GM19328 (cell line): ENCODE measurements around the gene CORIN.
A peak's percentile ranks its signal among the peaks of the same experiment; 100 is the strongest.

Experiments
- ATAC-seq: cut with Tn5 transposase; IDR thresholded peaks from one replicate; pipeline ENCODE4 v1.9.1; 2021; ENCODE audit warnings: mild to moderate bottlenecking, moderate library complexity; ENCODE audit not compliant: unreplicated experiment

Gene CORIN, protein sequence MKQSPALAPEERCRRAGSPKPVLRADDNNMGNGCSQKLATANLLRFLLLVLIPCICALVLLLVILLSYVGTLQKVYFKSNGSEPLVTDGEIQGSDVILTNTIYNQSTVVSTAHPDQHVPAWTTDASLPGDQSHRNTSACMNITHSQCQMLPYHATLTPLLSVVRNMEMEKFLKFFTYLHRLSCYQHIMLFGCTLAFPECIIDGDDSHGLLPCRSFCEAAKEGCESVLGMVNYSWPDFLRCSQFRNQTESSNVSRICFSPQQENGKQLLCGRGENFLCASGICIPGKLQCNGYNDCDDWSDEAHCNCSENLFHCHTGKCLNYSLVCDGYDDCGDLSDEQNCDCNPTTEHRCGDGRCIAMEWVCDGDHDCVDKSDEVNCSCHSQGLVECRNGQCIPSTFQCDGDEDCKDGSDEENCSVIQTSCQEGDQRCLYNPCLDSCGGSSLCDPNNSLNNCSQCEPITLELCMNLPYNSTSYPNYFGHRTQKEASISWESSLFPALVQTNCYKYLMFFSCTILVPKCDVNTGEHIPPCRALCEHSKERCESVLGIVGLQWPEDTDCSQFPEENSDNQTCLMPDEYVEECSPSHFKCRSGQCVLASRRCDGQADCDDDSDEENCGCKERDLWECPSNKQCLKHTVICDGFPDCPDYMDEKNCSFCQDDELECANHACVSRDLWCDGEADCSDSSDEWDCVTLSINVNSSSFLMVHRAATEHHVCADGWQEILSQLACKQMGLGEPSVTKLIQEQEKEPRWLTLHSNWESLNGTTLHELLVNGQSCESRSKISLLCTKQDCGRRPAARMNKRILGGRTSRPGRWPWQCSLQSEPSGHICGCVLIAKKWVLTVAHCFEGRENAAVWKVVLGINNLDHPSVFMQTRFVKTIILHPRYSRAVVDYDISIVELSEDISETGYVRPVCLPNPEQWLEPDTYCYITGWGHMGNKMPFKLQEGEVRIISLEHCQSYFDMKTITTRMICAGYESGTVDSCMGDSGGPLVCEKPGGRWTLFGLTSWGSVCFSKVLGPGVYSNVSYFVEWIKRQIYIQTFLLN

DNA sequence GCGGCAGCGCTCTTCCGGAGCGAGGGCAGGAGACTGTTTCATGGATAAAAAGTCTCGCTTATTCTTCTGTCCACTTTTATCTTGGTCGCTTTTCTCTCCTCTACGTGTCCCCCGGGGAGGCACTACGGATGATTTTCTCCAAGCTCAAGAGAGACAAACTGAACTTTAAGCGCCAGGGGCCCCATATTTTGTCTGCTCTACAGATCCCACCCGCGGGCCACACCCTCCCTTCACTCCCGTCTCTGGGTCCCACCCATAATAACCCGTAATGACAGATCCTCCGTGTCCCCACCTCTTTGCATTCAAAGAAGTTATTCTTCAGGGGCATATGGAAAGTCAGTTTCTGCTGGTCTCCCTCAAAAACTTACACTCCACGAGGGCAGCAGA lies at the start of gene CORIN:
CORIN (minus strand) TSS at position 160 of the 387 bp plus-strand sequence; CDS start at position 42, 118 bp downstream.
- ATAC-seq = no peak

DNA sequence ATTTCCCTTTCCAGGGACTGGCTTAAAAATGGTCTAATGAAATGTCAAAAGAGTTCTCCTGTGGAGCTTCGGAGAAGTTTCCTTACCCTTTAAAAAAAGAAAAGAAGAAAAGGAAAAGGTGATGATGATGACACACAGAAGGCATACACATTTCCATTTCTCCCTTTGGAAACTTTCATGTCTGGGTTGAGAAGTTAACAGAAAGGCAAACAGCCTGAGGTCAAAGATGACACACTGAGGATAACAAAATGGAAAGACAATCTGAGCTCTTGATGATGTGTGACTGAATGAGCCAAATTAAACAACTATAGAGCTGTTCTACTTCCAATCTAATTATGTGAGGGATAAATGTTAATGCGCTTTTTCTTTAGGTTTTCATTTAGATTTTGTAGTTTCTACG lies 44.4 kb upstream of the CORIN start:
- no peak for ATAC-seq

DNA sequence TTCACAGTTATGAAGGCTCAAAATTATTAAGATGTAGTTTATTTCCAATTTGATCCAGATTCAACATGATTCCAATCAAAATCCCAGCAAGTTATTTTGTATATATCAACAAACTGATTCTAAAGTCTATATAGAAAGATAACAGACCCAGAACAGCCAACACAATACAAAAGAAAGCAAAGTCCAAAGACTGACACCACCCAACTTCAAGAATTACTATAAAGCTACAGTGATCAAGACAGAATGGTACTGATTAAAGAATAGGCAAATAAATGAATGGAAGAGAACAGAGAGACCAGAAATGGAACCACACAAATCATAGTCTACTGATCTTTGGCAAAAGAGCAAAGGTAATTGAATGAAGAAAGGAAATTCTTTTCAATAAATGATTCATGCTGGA lies 41.6 kb upstream of the CORIN start:
- ATAC-seq = no peak

DNA sequence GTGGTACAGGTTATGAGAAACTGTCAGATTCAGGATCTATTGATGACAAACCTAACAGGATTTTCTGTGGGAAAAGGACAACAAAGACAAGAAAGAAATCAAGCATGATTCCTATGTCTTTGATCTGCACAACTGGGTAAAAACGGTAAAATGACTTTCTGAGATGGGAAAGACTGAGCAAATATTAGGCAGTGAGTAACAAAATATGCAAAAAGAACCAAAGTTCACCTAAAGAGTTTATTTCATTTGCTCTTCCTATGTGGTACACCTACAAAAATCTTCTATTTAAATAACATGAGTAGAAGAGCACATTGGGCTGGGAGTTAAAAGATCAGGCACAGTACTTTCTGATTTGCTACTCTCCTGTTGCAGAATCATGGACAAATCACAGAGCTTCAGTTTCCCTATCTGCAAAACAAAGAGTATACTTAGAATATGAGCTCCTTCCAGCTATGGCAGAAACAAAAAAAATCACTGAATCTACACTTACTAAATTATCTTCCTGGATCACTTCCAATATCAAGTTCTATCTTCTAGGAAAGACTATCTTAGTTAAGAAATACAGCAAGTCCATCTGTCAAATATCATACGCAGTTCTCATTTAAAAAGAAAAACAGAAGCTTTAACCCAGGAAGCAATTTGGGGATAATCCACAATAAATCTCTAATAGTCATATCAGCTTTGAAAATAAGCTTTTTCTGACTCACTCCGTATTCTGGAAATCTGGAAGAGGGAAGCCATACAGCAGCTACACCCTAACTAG lies 39.1 kb upstream of the CORIN start:
- ATAC-seq = no peak

DNA sequence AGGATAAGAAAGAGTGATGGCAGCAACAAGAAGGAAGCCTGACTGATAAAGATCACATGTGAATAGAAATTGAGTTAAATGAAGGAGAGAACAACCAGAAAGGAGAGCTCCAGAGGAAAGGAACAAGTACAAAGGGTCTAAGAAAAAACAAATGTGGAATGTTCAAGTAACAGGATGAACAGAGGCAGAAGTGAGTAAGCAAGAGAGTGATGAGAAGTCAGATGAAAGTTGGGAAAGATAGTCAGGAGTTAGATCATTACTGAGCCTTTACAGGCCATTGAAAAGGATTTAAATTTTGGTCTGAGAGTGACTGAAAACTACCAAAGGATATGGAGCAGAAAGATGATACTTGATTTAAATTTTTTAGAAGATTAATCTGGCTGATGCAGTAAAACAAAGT lies 38.4 kb upstream of the CORIN start:
- no peak for ATAC-seq

DNA sequence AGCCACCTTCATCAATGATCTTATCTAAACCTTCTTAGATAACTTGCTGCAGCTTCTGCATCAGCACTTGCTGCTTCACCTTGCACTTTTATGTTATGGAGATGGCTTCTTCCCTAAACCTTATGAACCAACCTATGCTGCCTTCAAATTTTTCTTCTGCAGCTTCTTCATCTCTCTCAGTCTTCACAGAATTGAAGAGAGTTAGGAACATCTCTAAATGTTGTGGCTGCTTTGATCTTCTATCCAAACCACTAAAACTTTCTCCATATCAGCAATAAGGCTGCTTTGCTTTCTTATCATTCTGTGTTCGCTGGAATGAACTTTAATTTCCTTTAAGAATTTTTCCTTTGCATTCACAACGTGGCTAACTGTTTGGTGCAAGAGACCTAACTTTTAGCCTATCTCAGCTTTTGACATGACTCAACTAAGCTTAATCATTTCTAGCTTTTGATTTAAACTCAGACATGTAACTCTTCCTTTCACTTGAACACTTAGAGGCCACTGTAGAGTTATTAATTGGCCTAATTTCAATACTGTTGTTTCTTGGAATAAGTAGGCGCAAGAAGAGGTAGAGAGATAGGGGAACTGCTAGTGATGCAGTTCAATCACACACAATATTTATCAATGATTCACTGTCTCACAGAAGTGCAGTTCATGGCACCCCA lies 36.1 kb upstream of the CORIN start:
- ATAC-seq = no peak

DNA sequence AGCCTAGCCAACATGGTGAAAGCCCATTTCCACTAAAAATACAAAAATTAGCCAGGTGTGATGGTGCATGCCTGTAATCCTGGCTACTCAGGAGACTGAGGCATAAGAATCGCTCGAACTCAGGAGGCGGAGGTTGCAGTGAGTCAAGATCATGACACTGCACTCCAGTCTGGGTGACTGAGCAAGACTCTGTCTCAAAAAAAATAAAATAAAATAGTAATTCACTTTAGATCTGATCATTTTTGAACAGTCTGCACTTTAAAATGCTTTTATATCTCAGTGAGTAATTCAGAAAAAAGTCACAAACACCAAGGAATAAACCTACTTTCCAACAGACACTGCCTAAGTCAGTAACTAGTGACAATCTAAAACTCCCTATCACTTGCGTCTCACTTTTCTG lies 25.6 kb upstream of the CORIN start:
- no peak for ATAC-seq

DNA sequence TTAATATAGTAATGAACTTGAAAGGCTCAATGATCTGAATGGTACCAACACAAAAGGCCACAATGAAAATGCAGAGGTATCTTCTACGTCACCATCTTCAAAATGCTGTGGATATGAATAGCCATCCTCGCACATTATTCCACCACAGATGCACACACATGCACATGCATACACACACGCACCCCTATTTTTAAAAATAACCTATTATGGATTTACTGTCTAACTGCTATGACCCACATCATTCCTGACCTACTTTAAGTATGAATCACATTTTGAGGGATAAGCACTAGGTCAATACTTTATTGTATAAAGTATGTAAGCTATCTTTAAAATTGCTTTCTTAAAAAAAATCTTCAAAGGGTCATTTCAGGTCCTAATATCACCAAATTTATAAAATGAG lies 24.4 kb upstream of the CORIN start:
- ATAC-seq = no peak

DNA sequence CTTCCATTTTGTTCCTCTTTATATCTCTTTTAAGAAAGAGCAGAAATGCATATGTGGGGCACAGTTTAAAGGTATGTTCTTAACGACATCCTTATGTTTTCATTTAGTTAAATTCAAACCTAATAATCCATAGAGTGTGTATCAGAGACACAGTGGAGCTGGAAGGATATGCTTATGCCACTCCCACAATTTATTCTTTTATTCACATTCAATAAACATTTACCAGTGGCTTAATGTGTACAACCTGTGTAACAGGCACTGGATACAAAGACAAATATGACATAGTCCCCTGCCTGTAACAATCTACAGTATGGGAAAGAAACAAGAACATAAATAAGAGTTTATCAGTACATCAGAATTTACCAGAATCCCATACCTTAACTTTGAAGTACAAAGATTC lies 22.4 kb upstream of the CORIN start:
- no peak for ATAC-seq

DNA sequence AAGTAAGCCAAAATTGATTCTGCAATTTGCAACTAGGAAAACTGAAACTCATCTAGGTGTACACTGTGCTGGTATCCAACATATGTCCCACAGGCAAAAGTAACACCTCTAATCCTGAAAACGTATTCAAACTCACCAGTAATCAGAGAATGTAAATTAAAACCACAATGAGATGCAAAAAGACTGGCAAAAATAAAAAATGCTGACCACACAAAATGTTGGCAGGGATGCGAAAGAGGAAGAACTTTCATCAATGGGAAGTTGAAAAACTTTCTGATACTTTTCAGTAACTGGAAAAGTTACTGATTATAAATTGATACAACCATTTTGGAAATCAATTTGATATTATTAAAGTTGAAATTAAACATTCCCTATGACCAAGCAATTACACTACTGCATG lies 20.1 kb upstream of the CORIN start:
- ATAC-seq = no peak

DNA sequence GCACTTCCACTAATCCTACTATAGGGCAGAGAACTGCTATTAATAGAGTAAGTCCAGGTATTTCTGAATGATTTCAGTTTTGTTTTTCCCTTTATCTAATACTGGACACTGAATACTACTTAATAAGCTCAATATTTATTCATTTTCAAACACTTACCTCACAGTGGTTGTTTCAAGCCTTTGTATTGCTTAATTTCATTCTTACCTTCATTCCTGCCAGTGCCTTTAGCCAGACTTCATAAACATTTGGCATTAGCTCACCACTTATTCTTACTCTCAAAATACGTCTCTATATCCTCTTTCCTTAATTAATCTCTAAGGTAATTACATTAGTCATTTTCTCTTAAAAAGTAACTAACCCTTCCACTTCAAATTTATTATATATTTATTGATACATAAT lies 18.8 kb upstream of the CORIN start:
- ATAC-seq = no peak

DNA sequence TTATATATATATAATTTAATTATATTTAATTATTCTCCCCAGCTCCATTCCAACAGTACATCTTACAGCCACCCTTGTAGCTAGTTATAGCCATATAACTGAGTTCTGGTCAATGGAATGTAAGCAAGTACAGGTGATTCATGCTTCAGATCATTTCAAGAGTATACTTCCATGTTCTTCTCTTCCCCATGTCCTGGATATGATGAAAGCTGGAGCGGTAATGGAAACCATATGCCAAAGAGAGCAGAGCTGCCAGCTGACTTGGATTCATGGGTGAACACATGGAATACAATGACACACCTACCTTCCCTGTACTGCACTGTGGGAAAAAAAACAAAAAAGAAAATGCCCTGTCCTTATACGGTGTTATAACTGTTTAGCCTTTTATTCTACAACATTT lies 17.5 kb upstream of the CORIN start:
- ATAC-seq = no peak

DNA sequence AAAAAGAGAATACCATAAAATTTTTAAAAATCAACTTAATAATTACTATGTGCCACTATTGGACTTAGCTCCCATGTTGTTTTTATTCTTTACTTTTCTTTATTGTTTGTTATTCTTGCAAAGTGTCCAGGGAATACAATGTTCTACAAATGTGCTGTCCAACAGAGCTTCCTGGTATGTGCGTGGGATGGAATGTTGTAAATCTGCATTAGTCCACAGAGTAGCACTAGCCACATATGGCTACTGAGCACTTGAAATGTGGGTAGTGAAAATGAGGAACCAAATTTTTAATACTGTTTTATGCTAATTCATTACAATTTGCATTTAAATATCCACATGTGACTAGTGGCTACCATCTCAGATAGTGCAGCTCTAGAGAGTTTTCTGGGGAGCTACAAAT lies 14.3 kb upstream of the CORIN start:
- ATAC-seq = no peak

DNA sequence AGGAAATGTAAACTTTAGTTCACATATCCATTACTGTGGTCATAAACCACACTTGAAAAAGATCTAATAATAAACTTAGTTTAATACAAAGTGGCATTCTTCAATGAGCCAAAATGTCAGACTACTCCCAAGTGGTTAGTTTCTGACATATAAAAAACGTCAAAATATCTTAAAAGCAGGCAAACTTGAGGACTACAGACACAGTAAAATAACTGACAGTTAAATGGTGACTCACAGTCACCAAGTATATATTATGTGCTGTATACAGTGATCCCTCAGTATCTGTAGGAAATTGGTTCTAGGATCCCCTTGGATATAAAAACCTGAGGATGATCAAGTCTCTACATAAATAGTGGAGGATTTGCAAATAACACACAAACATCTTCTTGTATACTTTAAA lies 11.6 kb upstream of the CORIN start:
- no peak for ATAC-seq

DNA sequence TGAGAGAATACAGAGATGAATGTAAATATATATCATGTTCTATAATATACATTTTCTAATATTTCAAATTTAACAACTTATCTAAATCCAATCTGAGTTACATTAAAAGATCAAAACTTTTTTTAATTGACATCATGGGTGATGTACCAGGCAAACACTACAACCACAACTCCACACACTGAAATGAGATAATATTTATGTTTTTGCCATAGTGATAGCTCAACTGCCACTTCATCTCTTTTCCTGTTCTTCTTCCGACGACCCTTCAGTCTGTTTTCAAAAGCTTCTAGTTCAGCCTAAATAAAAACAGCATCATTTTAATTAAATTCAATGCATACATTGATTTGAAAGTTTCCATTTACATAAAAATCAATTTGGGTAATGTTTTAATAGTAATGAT lies 10.2 kb upstream of the CORIN start:
- no peak for ATAC-seq

DNA sequence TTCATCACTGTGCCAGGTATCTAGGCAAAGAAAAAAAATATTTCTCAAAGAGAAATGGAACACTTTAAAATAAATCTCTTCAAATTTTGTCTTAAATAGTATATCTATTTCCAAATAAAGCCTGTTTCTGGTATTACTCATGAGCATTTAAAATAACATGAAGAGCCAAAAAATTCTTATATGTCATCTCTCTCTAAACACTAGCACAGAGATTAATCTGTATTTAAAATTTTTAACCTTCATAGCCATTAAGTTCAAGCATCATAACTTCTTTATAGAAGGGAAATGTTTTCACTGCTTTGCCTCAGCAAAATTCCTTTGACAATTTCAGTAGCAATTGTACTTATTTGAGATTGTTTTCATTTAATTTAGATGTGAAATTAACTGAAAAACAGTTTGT lies 5.1 kb upstream of the CORIN start:
- ATAC-seq = no peak

DNA sequence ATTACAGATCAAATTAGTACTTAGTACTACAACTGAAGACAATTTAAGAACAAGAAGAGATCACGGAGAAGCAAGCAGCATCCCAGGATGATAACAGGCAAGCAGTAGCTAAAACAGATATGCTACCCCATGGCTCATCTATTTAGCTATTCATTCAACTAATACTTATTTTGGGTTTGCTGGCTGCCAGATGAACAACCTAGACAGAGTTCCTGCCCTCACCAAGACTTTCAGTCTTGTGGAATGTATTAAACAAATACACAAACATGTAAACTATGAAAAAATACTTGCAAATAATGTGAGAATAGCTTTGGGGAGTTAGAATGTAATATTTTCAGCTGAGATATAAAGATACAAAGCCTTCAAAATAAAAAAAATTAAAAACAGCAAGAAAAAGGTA lies 2.4 kb upstream of the CORIN start:
- no peak for ATAC-seq

DNA sequence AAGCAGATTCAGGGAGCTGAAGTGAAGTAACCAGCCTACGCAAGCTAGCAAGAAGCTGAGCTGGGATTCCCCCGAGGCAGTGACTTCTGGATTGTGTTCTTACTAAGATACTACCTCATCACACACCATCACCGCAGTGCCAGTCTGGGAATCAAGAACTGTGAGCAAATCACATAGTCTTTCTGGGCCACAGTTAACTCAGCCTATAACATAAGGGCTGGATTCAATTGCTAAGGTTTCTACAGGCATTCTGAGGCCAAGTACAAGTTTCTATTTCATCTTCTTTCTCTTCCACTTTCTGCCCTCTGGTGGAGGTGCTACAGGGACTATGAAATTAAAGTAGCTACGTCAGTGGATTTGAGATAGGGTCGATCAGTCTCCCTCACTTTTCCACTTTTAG lies 1.4 kb upstream of the CORIN start:
- peak; percentile 55 for ATAC-seq

DNA sequence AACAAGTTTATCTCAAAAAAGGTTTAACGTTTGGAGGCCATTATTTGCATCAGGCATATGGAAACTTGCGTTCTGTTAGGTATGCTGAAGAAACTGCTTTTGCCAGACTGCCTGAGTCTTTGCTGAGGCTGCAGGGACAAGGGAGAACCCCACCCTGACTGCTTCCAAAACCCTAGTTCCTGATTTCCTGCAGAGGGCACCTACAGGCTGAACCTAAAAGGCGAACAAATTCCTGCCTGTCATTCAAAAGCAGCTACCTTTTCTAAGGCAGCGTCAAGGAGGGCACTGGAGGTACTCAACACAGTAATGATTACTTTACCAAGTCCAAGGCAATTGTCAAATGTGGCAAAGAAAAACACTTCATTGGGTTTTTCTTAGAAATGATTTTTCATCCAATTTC lies 578 bp upstream of the CORIN start:
- no peak for ATAC-seq

DNA sequence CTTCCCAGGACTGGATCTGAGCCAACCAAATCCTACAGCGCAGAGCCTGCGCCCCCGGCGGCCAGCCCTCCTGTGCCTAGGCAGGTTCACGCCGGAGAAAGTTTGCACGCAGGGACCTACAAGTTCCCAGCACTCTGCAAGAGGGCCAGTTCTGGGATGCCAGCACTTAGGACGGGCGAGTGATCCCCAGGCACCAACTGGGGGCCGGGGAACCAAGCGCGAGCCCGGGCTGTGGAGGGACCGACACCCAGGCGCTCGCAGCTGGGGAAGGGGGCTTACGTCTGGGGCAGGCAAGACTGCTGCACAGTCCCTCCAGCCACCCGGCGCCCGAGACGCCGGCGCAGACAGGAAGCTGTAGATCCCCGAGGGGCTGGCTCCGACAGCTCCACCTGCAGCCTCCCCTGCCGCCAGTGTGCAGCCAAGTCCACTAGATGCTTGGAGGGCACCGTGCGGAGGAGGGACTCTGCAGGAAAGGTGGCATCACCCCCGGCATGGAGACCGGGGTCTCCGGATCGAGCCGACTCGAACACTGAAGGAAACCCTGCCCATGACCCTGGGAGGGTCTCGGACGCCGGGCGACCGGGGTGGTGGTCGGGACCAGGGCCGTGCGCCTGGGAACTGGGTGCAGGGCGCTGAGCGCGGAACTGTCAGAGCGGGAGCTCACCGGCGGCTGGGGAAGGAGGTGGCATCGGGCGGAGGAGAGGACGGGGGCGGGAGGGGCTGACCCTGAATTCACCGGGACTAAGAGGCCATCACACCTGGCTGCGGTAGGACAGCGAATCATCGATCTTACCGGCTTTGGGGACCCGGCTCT lies 566 bp downstream of the CORIN start:
- peak; percentile 49 for ATAC-seq
